ENCODE results near the gene RXRA.
A peak's percentile ranks its signal among the peaks of the same experiment; 100 is the strongest.

Gene RXRA

GRCh38 chr9:134335486-134336220 is 9.4 kb downstream of the RXRA start:
- no peak for TF ChIP-seq CTCF (conservative IDR thresholded peaks at IDR 0.05; ENCODE audit: low read length)
- no peak for DNase-seq (ENCODE audit: low read depth)
- H3K4me3 ChIP-seq (ENCODE audit: low read length), result no peak overlapping the region

- H3K4me3 ChIP-seq (ENCODE audit: low read length), result no peak overlapping the region
- DNase-seq (ENCODE audit: low read depth), result no peak
- no peak for TF ChIP-seq CTCF (conservative IDR thresholded peaks at IDR 0.05; ENCODE audit: low read length)
These were observed 10.0 kb downstream of the RXRA start for GRCh38 chr9:134336228-134336627.

- no peak for TF ChIP-seq CTCF (conservative IDR thresholded peaks at IDR 0.05; ENCODE audit: low read length)
- no peak for DNase-seq (ENCODE audit: low read depth)
- H3K4me3 ChIP-seq (ENCODE audit: low read length), result no peak overlapping the region
These were observed 10.7 kb downstream of the RXRA start for GRCh38 chr9:134336924-134337323.

- no peak overlapping the region for H3K4me3 ChIP-seq (ENCODE audit: low read length)
- no peak for DNase-seq (ENCODE audit: low read depth)
- TF ChIP-seq CTCF (conservative IDR thresholded peaks at IDR 0.05; ENCODE audit: low read length), result no peak
These were observed 11.2 kb downstream of the RXRA start for GRCh38 chr9:134337469-134337868.

- H3K4me3 ChIP-seq (ENCODE audit: low read length), result no peak overlapping the region
- no peak for DNase-seq (ENCODE audit: low read depth)
These were observed 12.3 kb downstream of the RXRA start for GRCh38 chr9:134338394-134339182.

GRCh38 chr9:134339183-134339806 is 13.0 kb downstream of the RXRA start:
- DNase-seq (ENCODE audit: low read depth), result peak; percentile 57
- H3K4me3 ChIP-seq (ENCODE audit: low read length), result no peak overlapping the region
- no peak for TF ChIP-seq CTCF (conservative IDR thresholded peaks at IDR 0.05; ENCODE audit: low read length)

More at GRCh38 chr9:134338394-134339182, 12.3 kb downstream of the RXRA start:
- TF ChIP-seq CTCF (conservative IDR thresholded peaks at IDR 0.05; ENCODE audit: low read length), result no peak
